DMS114 treated with DMSO at 0.1 percent for 48 hours (cell line): ENCODE results near the gene RPIA.

Source experiments
- DNase-seq: peaks from one replicate; lab custom pipeline; 2025; ENCODE audit not compliant: unreplicated experiment; lab: John Stamatoyannopoulos, UW

RPIA gene

GRCh38 chr2:88683160-88684021 lies 8.1 kb upstream of the RPIA start:
- DNase-seq, result no peak

- no peak for DNase-seq
These were observed 7.0 kb upstream of the RPIA start for GRCh38 chr2:88684519-88684918.

- no peak for DNase-seq
These were observed 5.2 kb upstream of the RPIA start for GRCh38 chr2:88686320-88686719.

GRCh38 chr2:88687384-88687783 lies 4.1 kb upstream of the RPIA start:
- DNase-seq, result no peak

GRCh38 chr2:88690591-88691338 lies 708 bp upstream of the RPIA start:
- no peak for DNase-seq

GRCh38 chr2:88692187-88692586 lies 714 bp downstream of the RPIA start:
- DNase-seq, result no peak

GRCh38 chr2:88693911-88694414 lies 2.5 kb downstream of the RPIA start:
- no peak for DNase-seq

GRCh38 chr2:88696611-88697010 lies 5.1 kb downstream of the RPIA start:
- DNase-seq, result no peak

GRCh38 chr2:88697370-88698026 lies 6.0 kb downstream of the RPIA start:
- DNase-seq, result no peak

GRCh38 chr2:88698027-88698413 lies 6.5 kb downstream of the RPIA start:
- DNase-seq, result no peak

- DNase-seq, result no peak
These were observed 7.2 kb downstream of the RPIA start for GRCh38 chr2:88698498-88699233.

GRCh38 chr2:88707003-88707402 lies 15.5 kb downstream of the RPIA start:
- DNase-seq, result no peak

- no peak for DNase-seq
These were observed 17.7 kb downstream of the RPIA start for GRCh38 chr2:88709181-88709631.

GRCh38 chr2:88711289-88711688 lies 19.8 kb downstream of the RPIA start:
- no peak for DNase-seq

- no peak for DNase-seq
These were observed 20.4 kb downstream of the RPIA start for GRCh38 chr2:88711897-88712296.

GRCh38 chr2:88713408-88713807 lies 21.9 kb downstream of the RPIA start:
- DNase-seq, result no peak

GRCh38 chr2:88714667-88715066 lies 23.2 kb downstream of the RPIA start:
- DNase-seq, result no peak

- DNase-seq, result no peak
These were observed 28.9 kb downstream of the RPIA start for GRCh38 chr2:88720399-88720798.

- DNase-seq, result no peak
These were observed 29.8 kb downstream of the RPIA start for GRCh38 chr2:88721268-88721667.

- DNase-seq, result no peak
These were observed 33.3 kb downstream of the RPIA start for GRCh38 chr2:88724643-88725332.
